ENCODE measurements around the gene CFAP157.
A peak's percentile ranks its signal among the peaks of the same experiment; 100 is the strongest.

Gene CFAP157

DNA sequence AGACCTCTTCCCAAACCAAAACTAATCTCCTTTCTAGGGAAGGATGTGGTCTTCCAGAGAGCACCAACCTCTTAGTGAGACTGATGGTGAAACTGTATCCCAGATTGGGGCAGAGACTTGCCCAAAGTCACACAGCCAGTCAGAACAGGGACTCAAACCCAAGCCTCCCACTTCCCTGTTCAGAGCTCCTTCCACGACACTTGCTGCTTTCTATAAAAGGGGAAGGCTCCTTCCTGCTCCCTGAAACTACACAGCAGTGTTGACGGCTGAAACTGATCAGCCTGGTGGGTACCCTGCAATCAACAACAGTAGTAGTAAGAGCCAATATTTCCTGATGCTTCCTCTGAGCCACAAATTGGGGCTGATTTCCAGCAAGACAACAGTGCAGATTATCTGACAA is 26.8 kb downstream of the CFAP157 start:
- TF ChIP-seq, protein P1, sequence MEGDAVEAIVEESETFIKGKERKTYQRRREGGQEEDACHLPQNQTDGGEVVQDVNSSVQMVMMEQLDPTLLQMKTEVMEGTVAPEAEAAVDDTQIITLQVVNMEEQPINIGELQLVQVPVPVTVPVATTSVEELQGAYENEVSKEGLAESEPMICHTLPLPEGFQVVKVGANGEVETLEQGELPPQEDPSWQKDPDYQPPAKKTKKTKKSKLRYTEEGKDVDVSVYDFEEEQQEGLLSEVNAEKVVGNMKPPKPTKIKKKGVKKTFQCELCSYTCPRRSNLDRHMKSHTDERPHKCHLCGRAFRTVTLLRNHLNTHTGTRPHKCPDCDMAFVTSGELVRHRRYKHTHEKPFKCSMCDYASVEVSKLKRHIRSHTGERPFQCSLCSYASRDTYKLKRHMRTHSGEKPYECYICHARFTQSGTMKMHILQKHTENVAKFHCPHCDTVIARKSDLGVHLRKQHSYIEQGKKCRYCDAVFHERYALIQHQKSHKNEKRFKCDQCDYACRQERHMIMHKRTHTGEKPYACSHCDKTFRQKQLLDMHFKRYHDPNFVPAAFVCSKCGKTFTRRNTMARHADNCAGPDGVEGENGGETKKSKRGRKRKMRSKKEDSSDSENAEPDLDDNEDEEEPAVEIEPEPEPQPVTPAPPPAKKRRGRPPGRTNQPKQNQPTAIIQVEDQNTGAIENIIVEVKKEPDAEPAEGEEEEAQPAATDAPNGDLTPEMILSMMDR (conservative IDR thresholded peaks at IDR 0.05), result no peak
- H3K27ac ChIP-seq, result peak overlapping the region; percentile 91; the same call in 1 of the 2 replicates

- TF ChIP-seq, protein P1 (conservative IDR thresholded peaks at IDR 0.05), result peak; percentile 80
- peak overlapping the region; percentile 91 for H3K27ac ChIP-seq
Measured at GRCh38 chr9:127734247-127734746, 27.5 kb downstream of the CFAP157 start.

- H3K27ac ChIP-seq, result peak within 1 kb of the TSS; percentile 91
- TF ChIP-seq, protein P1 (conservative IDR thresholded peaks at IDR 0.05), result peak; percentile 93
Measured at GRCh38 chr9:127734747-127735529, 28.1 kb downstream of the CFAP157 start, which contains the start of gene TOR2A. TOR2A (minus strand) TSS chr9:127735294; CDS start chr9:127735270, 24 bp downstream.

DNA sequence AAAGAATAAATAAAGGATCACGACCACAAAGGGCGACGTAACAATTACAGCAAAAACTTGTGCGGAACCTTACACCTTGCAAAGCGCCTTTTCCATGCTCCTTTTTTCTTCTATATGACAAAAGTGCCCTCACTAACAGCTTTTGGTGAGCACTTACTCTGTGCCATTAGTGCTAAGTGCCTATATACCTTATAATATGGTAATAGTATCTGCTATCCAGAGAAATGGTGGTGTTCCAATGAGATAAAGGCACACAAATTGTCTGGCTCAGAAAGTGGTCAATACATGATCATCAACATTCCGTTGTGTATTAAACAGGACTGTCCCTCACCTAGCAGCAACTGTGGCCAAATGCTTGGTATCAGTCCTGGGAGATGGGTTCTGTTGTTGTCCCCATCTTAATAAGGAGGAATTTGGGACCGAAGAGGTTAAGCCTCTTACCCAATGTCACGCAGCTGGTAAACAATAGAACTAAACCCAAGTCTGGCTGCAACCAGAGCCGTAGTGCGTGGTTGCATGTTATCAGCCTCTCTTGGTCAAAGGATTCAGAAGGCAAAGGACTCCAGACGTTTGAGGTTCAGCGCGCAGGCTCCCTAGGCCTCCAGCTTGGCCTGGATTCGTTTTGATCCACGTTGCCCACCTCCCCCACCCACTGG is 28.9 kb downstream of the CFAP157 start:
- TF ChIP-seq, protein P1 (conservative IDR thresholded peaks at IDR 0.05), result peak; percentile 48

DNA sequence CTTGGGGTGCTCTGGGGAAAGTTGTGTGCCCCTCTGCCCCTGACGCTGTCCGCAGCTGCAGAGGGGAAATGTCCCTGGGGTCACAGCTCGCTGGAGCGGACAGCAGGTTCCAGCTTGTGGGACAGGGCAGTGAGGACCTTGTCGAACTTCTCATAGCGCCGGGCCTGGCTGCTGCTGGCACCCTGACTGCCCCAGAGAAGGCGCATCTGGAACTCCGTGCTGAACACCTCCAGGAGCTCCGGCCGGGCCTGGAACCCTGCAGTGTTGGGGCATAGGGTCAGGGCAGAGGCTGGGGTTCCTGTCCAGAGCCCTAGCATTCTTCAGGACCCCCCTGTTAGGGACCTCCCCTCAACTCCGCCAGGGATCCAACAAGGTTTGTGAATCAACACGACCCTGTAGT is 31.9 kb downstream of the CFAP157 start:
- peak overlapping the region; percentile 34; the same call in 1 of the 2 replicates for H3K27ac ChIP-seq
- TF ChIP-seq, protein P1 (conservative IDR thresholded peaks at IDR 0.05), result no peak

More for the DNA sequence above, 28.9 kb downstream of the CFAP157 start:
- H3K27ac ChIP-seq, result peak overlapping the region; percentile 91

GRCh38 chr9:127739614-127740330 is 33.0 kb downstream of the CFAP157 start:
- TF ChIP-seq, protein P1 (conservative IDR thresholded peaks at IDR 0.05), result no peak
- H3K27ac ChIP-seq, result no peak overlapping the region

All from VCaP (cell line).